HG03108 (cell line): Measurements from ENCODE around the gene KCTD5.
"Not testable (repeated sequence)": the region's sequence is repeated elsewhere in the genome, so short reads cannot be mapped to it uniquely, and the experiment has no call there.

ENCODE experiments used
- ATAC-seq: cut with Tn5 transposase; IDR thresholded peaks from one replicate; pipeline ENCODE4 v1.9.1; 2021; ENCODE audit warnings: moderate library complexity; ENCODE audit not compliant: unreplicated experiment

The KCTD5 gene

GRCh38 chr16:2721634-2722173 is 39.4 kb downstream of the KCTD5 start:
- ATAC-seq = not testable (repeated sequence)

GRCh38 chr16:2724088-2724676 is 41.9 kb downstream of the KCTD5 start:
- no peak for ATAC-seq

- no peak for ATAC-seq
These were observed 42.6 kb downstream of the KCTD5 start for GRCh38 chr16:2724816-2725348.

- no peak for ATAC-seq
These were observed 44.6 kb downstream of the KCTD5 start for GRCh38 chr16:2726923-2727322.

- ATAC-seq = no peak
These were observed 45.7 kb downstream of the KCTD5 start for GRCh38 chr16:2728034-2728433.

- ATAC-seq = no peak
These were observed 52.7 kb downstream of the KCTD5 start for GRCh38 chr16:2734844-2735515.

- no peak for ATAC-seq
These were observed 54.3 kb downstream of the KCTD5 start for GRCh38 chr16:2736476-2737237.

- ATAC-seq = no peak
These were observed 54.9 kb downstream of the KCTD5 start for GRCh38 chr16:2737238-2737605.

GRCh38 chr16:2737895-2738418 is 55.6 kb downstream of the KCTD5 start:
- ATAC-seq = no peak

- no peak for ATAC-seq
These were observed 56.3 kb downstream of the KCTD5 start for GRCh38 chr16:2738615-2739014.

GRCh38 chr16:2739625-2740430 is 57.5 kb downstream of the KCTD5 start:
- ATAC-seq = no peak

- ATAC-seq = no peak
These were observed 58.2 kb downstream of the KCTD5 start for GRCh38 chr16:2740476-2740875.

- no peak for ATAC-seq
These were observed 58.8 kb downstream of the KCTD5 start for GRCh38 chr16:2741168-2741567.

- no peak for ATAC-seq
These were observed 60.1 kb downstream of the KCTD5 start for GRCh38 chr16:2742323-2743006.

- no peak for ATAC-seq
These were observed 60.9 kb downstream of the KCTD5 start for GRCh38 chr16:2743007-2743810.

GRCh38 chr16:2744711-2745110 is 62.4 kb downstream of the KCTD5 start:
- no peak for ATAC-seq

- no peak for ATAC-seq
These were observed 63.0 kb downstream of the KCTD5 start for GRCh38 chr16:2745116-2745890.

- ATAC-seq = no peak
These were observed 63.6 kb downstream of the KCTD5 start for GRCh38 chr16:2745961-2746360.
